H9 (cell line): ENCODE measurements around the gene DFFB. TPM values are rescaled to one million over a fixed set of nuclear protein-coding genes. Genes with fewer than 3 reads are reported as not detected.

Source experiments
- DNase-seq: peaks from one replicate; pipeline ENCODE4 v3.0.0-alpha.2; 2017
- H2AFZ ChIP-seq: one replicate; pipeline ENCODE4 v1.6.1; 2013; ENCODE audit warnings: mild to moderate bottlenecking, low read length, control low read depth, moderate library complexity
- H2AK5ac ChIP-seq: 2 replicates; pipeline ENCODE4 v1.6.1; 2013; ENCODE audit warnings: low read length, control low read depth, mixed read lengths; ENCODE audit not compliant: insufficient read length
- H2BK120ac ChIP-seq: one replicate; pipeline ENCODE4 v1.6.1; 2013; ENCODE audit warnings: low read depth, mild to moderate bottlenecking, low read length, control low read depth, inconsistent platforms; ENCODE audit not compliant: poor library complexity, severe bottlenecking
- H2BK12ac ChIP-seq: 2 replicates; pipeline ENCODE4 v1.6.1; 2013; ENCODE audit warnings: low read length, control low read depth, mixed read lengths, low read depth; ENCODE audit not compliant: insufficient read length
- H2BK15ac ChIP-seq: 2 replicates; pipeline ENCODE4 v1.6.1; 2013; ENCODE audit warnings: low read depth, low read length, control low read depth
- H2BK20ac ChIP-seq: one replicate; pipeline ENCODE4 v1.6.1; 2013; ENCODE audit warnings: low read depth, mild to moderate bottlenecking, low read length, control low read depth, inconsistent platforms; ENCODE audit not compliant: poor library complexity, severe bottlenecking
- H2BK5ac ChIP-seq: 2 replicates; pipeline ENCODE4 v1.6.1; 2013; ENCODE audit warnings: low read length, control low read depth, mixed read lengths; ENCODE audit not compliant: insufficient read length
- H3K14ac ChIP-seq: 2 replicates; pipeline ENCODE4 v1.6.1; 2013; ENCODE audit warnings: low read length, control low read depth; ENCODE audit not compliant: insufficient read depth
- H3K18ac ChIP-seq: 2 replicates; pipeline ENCODE4 v1.6.1; 2013; ENCODE audit warnings: low read depth, mild to moderate bottlenecking, mixed read lengths, low read length, control low read depth; ENCODE audit not compliant: insufficient read length
- H3K23ac ChIP-seq: 2 replicates; pipeline ENCODE4 v1.6.1; 2013; ENCODE audit warnings: low read length, control low read depth, mixed read lengths, low read depth; ENCODE audit not compliant: insufficient read length
- H3K23me2 ChIP-seq: 2 replicates; pipeline ENCODE4 v1.6.1; 2013; ENCODE audit warnings: low read depth, mild to moderate bottlenecking, mixed read lengths, low read length, control low read depth; ENCODE audit not compliant: insufficient read length, poor library complexity, severe bottlenecking
- H3K27ac ChIP-seq: 2 replicates; pipeline ENCODE4 v1.5.1; 2013; ENCODE audit warnings: low read length, control low read depth, mixed read lengths, low read depth; ENCODE audit not compliant: insufficient read length
- H3K27me3 ChIP-seq: 2 replicates; pipeline ENCODE4 v1.6.1; 2013; ENCODE audit warnings: low read length, control low read depth, inconsistent platforms; ENCODE audit not compliant: insufficient read depth
- H3K4ac ChIP-seq: 2 replicates; pipeline ENCODE4 v1.6.1; 2013; ENCODE audit warnings: low read depth, mild to moderate bottlenecking, control low read depth, inconsistent platforms, low read length, moderate library complexity
- H3K4me1 ChIP-seq: 2 replicates; pipeline ENCODE4 v1.6.1; 2013; ENCODE audit warnings: low read length, control low read depth, inconsistent platforms; ENCODE audit not compliant: insufficient read depth
- H3K4me2 ChIP-seq: 2 replicates; pipeline ENCODE4 v1.6.1; 2013; ENCODE audit warnings: low read length, control low read depth, mixed read lengths; ENCODE audit not compliant: insufficient read length, insufficient read depth
- H3K56ac ChIP-seq: 2 replicates; pipeline ENCODE4 v1.6.1; 2013; ENCODE audit warnings: low read depth, mild to moderate bottlenecking, mixed read lengths, low read length, control low read depth; ENCODE audit not compliant: insufficient read length
- H3K79me1 ChIP-seq: 2 replicates; pipeline ENCODE4 v1.6.1; 2013; ENCODE audit warnings: low read depth, mild to moderate bottlenecking, moderate library complexity, low read length, control low read depth, inconsistent platforms; ENCODE audit not compliant: insufficient read depth, poor library complexity, severe bottlenecking
- H3K79me2 ChIP-seq: 2 replicates; pipeline ENCODE4 v1.6.1; 2013; ENCODE audit warnings: low read length, control low read depth, inconsistent platforms; ENCODE audit not compliant: insufficient read depth
- H3K9ac ChIP-seq: 2 replicates; pipeline ENCODE4 v1.6.1; 2013; ENCODE audit warnings: low read length, control low read depth, mixed read lengths; ENCODE audit not compliant: insufficient read length; ENCODE audit errors: extremely low read depth
- H3K9me3 ChIP-seq: one replicate; pipeline ENCODE4 v1.6.1; 2013; ENCODE audit warnings: low read depth, low read length, inconsistent platforms; ENCODE audit not compliant: control insufficient read depth
- H3T11ph ChIP-seq: one replicate; pipeline ENCODE4 v1.6.1; 2013; ENCODE audit warnings: mild to moderate bottlenecking, low read length, control low read depth, inconsistent platforms
- H4K20me1 ChIP-seq: one replicate; pipeline ENCODE4 v1.6.1; 2013; ENCODE audit not compliant: control insufficient read depth, insufficient read length, insufficient read depth
- H4K5ac ChIP-seq: 2 replicates; pipeline ENCODE4 v1.6.1; 2013; ENCODE audit warnings: low read depth, mild to moderate bottlenecking, mixed read lengths, low read length, control low read depth; ENCODE audit not compliant: insufficient read length
- H4K8ac ChIP-seq: replicated peaks from 2 replicates; pipeline ENCODE4 v1.6.1; 2013; ENCODE audit warnings: low read length, control low read depth, mixed read lengths, low read depth; ENCODE audit not compliant: insufficient read length
- H4K91ac ChIP-seq: 2 replicates; pipeline ENCODE4 v1.6.1; 2013; ENCODE audit warnings: low read depth, mild to moderate bottlenecking, moderate library complexity, mixed read lengths, low read length, control low read depth; ENCODE audit not compliant: insufficient read length
- H3K27ac Mint-ChIP-seq, 3 experiments: 2 replicates in 2 of 3; 3 replicates in 1 of 3; pipeline ENCODE4 v1.8.0; 2020 to 2021; ENCODE audit warnings: mixed read lengths in 3 of 3, mild to moderate bottlenecking in 1 of 3, moderate library complexity in 1 of 3
- H3K27me3 Mint-ChIP-seq: 2 replicates; pipeline ENCODE4 v1.8.0; 2021; ENCODE audit warnings: low read depth, mild to moderate bottlenecking, moderate library complexity, mixed read lengths
- H3K36me3 Mint-ChIP-seq, 3 experiments: 2 replicates in 2 of 3; 3 replicates in 1 of 3; pipeline ENCODE4 v1.8.0; 2020 to 2021; ENCODE audit warnings: low read depth in 3 of 3, mixed read lengths in 3 of 3; ENCODE audit not compliant: insufficient read depth in 1 of 3
- H3K4me1 Mint-ChIP-seq, 2 experiments: 2 replicates each; pipeline ENCODE4 v1.8.0; 2020; ENCODE audit warnings: mixed read lengths in 2 of 2
- H3K4me3 Mint-ChIP-seq, 2 experiments: 2 replicates in 1 of 2; 3 replicates in 1 of 2; pipeline ENCODE4 v1.8.0; 2020 to 2021; ENCODE audit warnings: mild to moderate bottlenecking in 2 of 2, mixed read lengths in 2 of 2, moderate library complexity in 1 of 2
- H3K9me3 Mint-ChIP-seq, 2 experiments: 2 replicates in 1 of 2; 3 replicates in 1 of 2; pipeline ENCODE4 v1.8.0; 2020; ENCODE audit warnings: mild to moderate bottlenecking in 2 of 2, mixed read lengths in 2 of 2, moderate library complexity in 1 of 2
- WGBS: extraction: QIAGEN DNeasy Blood & Tissue Kit; methylation state at CpG from one replicate; pipeline ENCODE4 v1.1.7; 2013; ENCODE audit warnings: missing lambda C conversion rate, low lambda C conversion rate, mixed read lengths; ENCODE audit not compliant: insufficient read length; ENCODE audit errors: extremely low coverage; 5-methylcytosine and 5-hydroxymethylcytosine counted together
- total RNA-seq: library from RNA; stranded (reverse); gene quantifications from 2 replicates; pipeline ENCODE4 v1.2.1, GENCODE V29; 2021
- TF ChIP-seq, protein P1 (sequence below): fragments of 200-600 bp; sonication (generic); conservative IDR thresholded peaks from 3 replicates; pipeline ENCODE4 v1.8.0; 2021; ENCODE audit warnings: antibody characterized with exemption, mild to moderate bottlenecking

DFFB gene
- total RNA-seq, 1 experiment from 2014 or later = 9.7 TPM

DNA sequence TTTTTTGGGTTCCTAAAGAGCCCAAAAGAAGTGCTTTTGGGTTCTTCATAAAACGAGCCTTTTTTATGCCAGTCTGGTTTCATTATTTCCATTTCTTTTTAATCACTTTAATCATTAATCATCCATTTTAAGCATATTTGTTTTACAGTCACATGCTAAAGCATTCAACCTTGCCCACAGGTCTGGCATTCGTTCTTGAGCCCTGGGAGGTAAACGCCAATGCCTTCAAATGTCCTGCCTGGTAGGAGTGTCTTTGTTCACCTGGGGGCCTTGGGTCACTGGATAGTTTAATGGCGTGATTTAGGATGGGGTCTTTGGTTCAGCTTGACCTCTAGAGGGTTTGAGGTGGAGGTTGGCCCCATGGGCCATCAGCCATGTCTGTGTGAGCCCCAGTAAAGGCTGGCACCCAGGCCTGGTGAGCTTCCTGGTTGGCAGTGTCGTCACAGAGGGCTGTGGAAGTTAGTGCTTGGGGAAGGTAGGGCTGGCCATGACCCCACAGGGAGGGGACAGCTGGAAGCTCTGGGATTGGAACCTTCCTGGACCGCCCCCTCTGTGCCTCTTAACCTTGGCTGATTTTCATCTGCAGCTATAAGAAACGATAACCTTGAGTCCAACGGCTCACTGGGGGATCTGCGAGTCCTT lies 22.6 kb downstream of the DFFB start:
- no peak overlapping the region for H2BK15ac ChIP-seq
- peaks cover 17 to 44% (median 21%) of the 10 kb centered on the region in 3 experiments for H3K36me3 Mint-ChIP-seq
- no peaks in the 10 kb centered on the region for H3K27me3 ChIP-seq
- H3K23ac ChIP-seq = no peak overlapping the region
- H3K27ac ChIP-seq = no peak overlapping the region
- no peak overlapping the region for H3K4me3 Mint-ChIP-seq
- H3K9me3 Mint-ChIP-seq = peaks cover 15 to 16% of the 10 kb centered on the region in 2 experiments
- H3K4me2 ChIP-seq = no peak overlapping the region
- H3K18ac ChIP-seq = no peak overlapping the region
- no peak overlapping the region for H3K4ac ChIP-seq
- no CpG with 5 or more reads among the region's 9 CpGs for WGBS
- no peak overlapping the region for H2AK5ac ChIP-seq
- H4K8ac ChIP-seq = no peak overlapping the region
- H2BK12ac ChIP-seq = no peak overlapping the region
- no peak overlapping the region for H3K14ac ChIP-seq
- TF ChIP-seq, protein P1, sequence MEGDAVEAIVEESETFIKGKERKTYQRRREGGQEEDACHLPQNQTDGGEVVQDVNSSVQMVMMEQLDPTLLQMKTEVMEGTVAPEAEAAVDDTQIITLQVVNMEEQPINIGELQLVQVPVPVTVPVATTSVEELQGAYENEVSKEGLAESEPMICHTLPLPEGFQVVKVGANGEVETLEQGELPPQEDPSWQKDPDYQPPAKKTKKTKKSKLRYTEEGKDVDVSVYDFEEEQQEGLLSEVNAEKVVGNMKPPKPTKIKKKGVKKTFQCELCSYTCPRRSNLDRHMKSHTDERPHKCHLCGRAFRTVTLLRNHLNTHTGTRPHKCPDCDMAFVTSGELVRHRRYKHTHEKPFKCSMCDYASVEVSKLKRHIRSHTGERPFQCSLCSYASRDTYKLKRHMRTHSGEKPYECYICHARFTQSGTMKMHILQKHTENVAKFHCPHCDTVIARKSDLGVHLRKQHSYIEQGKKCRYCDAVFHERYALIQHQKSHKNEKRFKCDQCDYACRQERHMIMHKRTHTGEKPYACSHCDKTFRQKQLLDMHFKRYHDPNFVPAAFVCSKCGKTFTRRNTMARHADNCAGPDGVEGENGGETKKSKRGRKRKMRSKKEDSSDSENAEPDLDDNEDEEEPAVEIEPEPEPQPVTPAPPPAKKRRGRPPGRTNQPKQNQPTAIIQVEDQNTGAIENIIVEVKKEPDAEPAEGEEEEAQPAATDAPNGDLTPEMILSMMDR = no peak
- no peaks in the 10 kb centered on the region for H3K4me1 ChIP-seq
- no peak overlapping the region for H3K9ac ChIP-seq
- H2BK20ac ChIP-seq = no peak overlapping the region
- H3K27ac Mint-ChIP-seq = no peak overlapping the region
- no peaks in the 10 kb centered on the region for H3K4me1 Mint-ChIP-seq
- peaks cover 8% of the 10 kb centered on the region for H3K9me3 ChIP-seq
- no peak overlapping the region for H4K5ac ChIP-seq
- H4K20me1 ChIP-seq = no peaks in the 10 kb centered on the region
- no peak overlapping the region for H4K91ac ChIP-seq
- H3K27me3 Mint-ChIP-seq = no peaks in the 10 kb centered on the region
- H2BK5ac ChIP-seq = no peak overlapping the region
- H2BK120ac ChIP-seq = no peak overlapping the region
- H3T11ph ChIP-seq = no peak overlapping the region
- H3K23me2 ChIP-seq = no peaks in the 10 kb centered on the region
- no peaks in the 10 kb centered on the region for H3K79me2 ChIP-seq
- no peak overlapping the region for H3K56ac ChIP-seq
- H2AFZ ChIP-seq = no peak overlapping the region
- DNase-seq = no peak
- H3K79me1 ChIP-seq = no peaks in the 10 kb centered on the region
